ENCODE measurements around the gene GGT6. TPM values are rescaled to one million over a fixed set of nuclear protein-coding genes. Genes with fewer than 3 reads are reported as not detected.
"Not testable (repeated sequence)": the region's sequence is repeated elsewhere in the genome, so short reads cannot be mapped to it uniquely, and the experiment has no call there.

Gene GGT6
- total and polyA plus RNA-seq, 3 donors from 2014 or later: 2.5 to 5.9 (median 3.8) TPM

- Histone ChIP-seq H3K36me3 (ENCODE audit: low read depth, missing control alignments) (no peaks in the 10 kb centered on the region), H3K27ac (no peak overlapping the region), H3K9me3 (no peaks in the 10 kb centered on the region), H3K4me3 (no peak overlapping the region), H3K4me1 (peaks cover 9% of the 10 kb centered on the region), H3K27me3 (no peaks in the 10 kb centered on the region)
- 80 to 87% methylated on average over 9 to 13 of the region's 13 CpGs for whole genome bisulfite sequencing, 2 donors
- peak; percentile 44 for DNase-seq
- intact Hi-C loops (cut with DNase I; ENCODE audit: low total_unique reads): no loop called here
- TF ChIP-seq CTCF (IDR thresholded peaks at IDR 0.05) (no peak), POLR2A (IDR thresholded peaks at IDR 0.05) (no peak)
Measured at GRCh38 chr17:4597975-4598374, 37.6 kb upstream of the GGT6 start.

- TF ChIP-seq POLR2A (IDR thresholded peaks at IDR 0.05): no peak
- TF ChIP-seq CTCF (IDR thresholded peaks at IDR 0.05): no peak
- Histone ChIP-seq H3K27me3 (no peaks in the 10 kb centered on the region), H3K4me3 (no peak overlapping the region), H3K4me1 (peaks cover 9% of the 10 kb centered on the region), H3K9me3 (no peaks in the 10 kb centered on the region), H3K36me3 (ENCODE audit: low read depth, missing control alignments) (no peaks in the 10 kb centered on the region), H3K27ac (no peak overlapping the region)
- no peak for DNase-seq
- WGBS, 2 donors: 95 to 96% methylated on average over 28 to 34 of the region's 36 CpGs
- intact Hi-C loops (cut with DNase I; ENCODE audit: low total_unique reads): no loop called here
Measured at GRCh38 chr17:4596636-4597380, 36.4 kb upstream of the GGT6 start.

GRCh38 chr17:4595685-4596342, 35.4 kb upstream of the GGT6 start:
- H3K36me3 ChIP-seq (ENCODE audit: low read depth, missing control alignments); H3K27me3 ChIP-seq; intact Hi-C loops (cut with DNase I; ENCODE audit: low total_unique reads); H3K9me3 ChIP-seq; H3K27ac ChIP-seq; DNase-seq; H3K4me3 ChIP-seq; H3K4me1 ChIP-seq: not testable (repeated sequence)
- 94% methylated on average over 15 to 23 of the region's 23 CpGs for WGBS, 2 donors

GRCh38 chr17:4594931-4595684, 34.7 kb upstream of the GGT6 start:
- intact Hi-C loops (cut with DNase I; ENCODE audit: low total_unique reads): no loop called here
- H3K4me3 ChIP-seq: no peak overlapping the region
- H3K27me3 ChIP-seq: no peaks in the 10 kb centered on the region
- H3K36me3 ChIP-seq (ENCODE audit: low read depth, missing control alignments): no peaks in the 10 kb centered on the region
- DNase-seq: no peak
- TF ChIP-seq POLR2A (IDR thresholded peaks at IDR 0.05) (no peak), CTCF (IDR thresholded peaks at IDR 0.05) (no peak)
- H3K4me1 ChIP-seq: peaks cover 9% of the 10 kb centered on the region
- H3K27ac ChIP-seq: no peak overlapping the region
- WGBS, 2 donors: 78 to 88% methylated on average over 26 of the region's 29 CpGs
- no peaks in the 10 kb centered on the region for H3K9me3 ChIP-seq

- H3K9me3 ChIP-seq: no peaks in the 10 kb centered on the region
- 86 to 93% methylated on average over 7 of the region's 7 CpGs for WGBS, 2 donors
- no peaks in the 10 kb centered on the region for H3K27me3 ChIP-seq
- intact Hi-C loops (cut with DNase I; ENCODE audit: low total_unique reads): no loop called here
- H3K27ac ChIP-seq: no peak overlapping the region
- H3K4me3 ChIP-seq: no peak overlapping the region
- no peak for DNase-seq
- no peaks in the 10 kb centered on the region for H3K36me3 ChIP-seq (ENCODE audit: low read depth, missing control alignments)
- H3K4me1 ChIP-seq: peaks cover 4% of the 10 kb centered on the region
- TF ChIP-seq POLR2A (IDR thresholded peaks at IDR 0.05) (no peak), CTCF (IDR thresholded peaks at IDR 0.05) (no peak)
Measured at GRCh38 chr17:4594406-4594805, 34.0 kb upstream of the GGT6 start.
